GM19238 (cell line): ENCODE results near the gene MRPL24.

Experiments used
- DNase-seq: peaks from one replicate; pipeline ENCODE4 v3.0.0; 2011; ENCODE audit warnings: low spot score; ENCODE audit not compliant: insufficient read length

MRPL24 gene

GRCh38 chr1:156692925-156693847 is 47.7 kb downstream of the MRPL24 start:
- no peak for DNase-seq

- no peak for DNase-seq
Observed at GRCh38 chr1:156692441-156692924, 48.4 kb downstream of the MRPL24 start.

- no peak for DNase-seq
Observed at GRCh38 chr1:156691665-156692440, 49.0 kb downstream of the MRPL24 start.

GRCh38 chr1:156691191-156691590 is 49.7 kb downstream of the MRPL24 start:
- DNase-seq = no peak

GRCh38 chr1:156690675-156691036 is 50.2 kb downstream of the MRPL24 start:
- DNase-seq = no peak

GRCh38 chr1:156689953-156690674 is 50.8 kb downstream of the MRPL24 start:
- no peak for DNase-seq

- peak; percentile 90 for DNase-seq
Observed at GRCh38 chr1:156689035-156689952, 51.6 kb downstream of the MRPL24 start.
